ES-I3 (cell line): ENCODE measurements around the gene DPYD.

Experiments used
- H3K36me3 ChIP-seq: 2 replicates; pipeline ENCODE4 v1.6.1; 2013; ENCODE audit warnings: mild to moderate bottlenecking, low read length, control low read depth, moderate library complexity; ENCODE audit not compliant: insufficient read depth
- H3K4me1 ChIP-seq: 2 replicates; pipeline ENCODE4 v1.6.1; 2013; ENCODE audit warnings: mild to moderate bottlenecking, control low read depth, low read length; ENCODE audit not compliant: insufficient read depth
- H3K9ac ChIP-seq: 2 replicates; pipeline ENCODE4 v1.6.1; 2013; ENCODE audit warnings: low read depth, mild to moderate bottlenecking, low read length, moderate library complexity
- H3K9me3 ChIP-seq: 2 replicates; pipeline ENCODE4 v1.6.1; 2013; ENCODE audit warnings: mild to moderate bottlenecking, low read length, moderate library complexity; ENCODE audit not compliant: control insufficient read depth, insufficient read depth

DPYD gene

DNA sequence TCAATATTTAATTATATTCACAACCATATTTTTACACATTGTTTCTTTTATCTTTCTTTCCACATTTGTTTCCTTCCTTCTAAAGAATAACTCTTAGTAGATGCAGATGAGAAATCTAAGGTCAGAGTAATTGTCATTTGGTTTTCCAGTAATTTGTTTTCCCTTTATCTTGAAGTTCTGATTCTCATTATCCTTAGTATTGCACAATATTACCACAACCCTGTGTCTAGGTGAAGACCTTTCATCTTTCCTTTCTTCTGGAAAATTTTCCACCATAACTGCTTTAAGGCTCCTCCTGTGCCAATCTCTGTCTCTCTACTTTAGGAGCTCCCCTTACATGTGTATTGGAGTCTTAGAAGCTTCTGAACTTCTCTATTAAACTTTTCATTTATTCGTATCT, 209.0 kb downstream of the DPYD start:
- H3K4me1 ChIP-seq = no peaks in the 10 kb centered on the region
- no peaks in the 10 kb centered on the region for H3K9me3 ChIP-seq
- no peak overlapping the region for H3K9ac ChIP-seq
- no peaks in the 10 kb centered on the region for H3K36me3 ChIP-seq

DNA sequence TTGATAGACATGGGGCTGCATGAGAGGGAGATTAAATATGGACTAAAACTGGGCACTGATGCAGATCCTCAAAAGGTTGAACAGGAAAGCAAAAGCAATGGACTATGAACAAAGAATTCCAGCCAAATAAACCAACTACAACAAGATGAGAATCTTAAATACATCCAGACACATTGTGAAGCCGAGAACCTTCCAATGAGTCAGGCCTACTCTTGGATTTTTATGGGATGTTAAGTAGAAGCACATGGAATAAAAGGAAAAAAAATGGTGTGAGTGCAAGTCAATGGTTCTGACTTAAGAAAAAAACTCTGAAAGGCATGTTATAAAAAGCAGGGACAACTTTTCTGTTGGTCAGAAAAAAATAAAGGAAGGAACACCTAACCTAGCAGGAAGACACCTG, 227.2 kb downstream of the DPYD start:
- Histone ChIP-seq H3K9me3 (no peaks in the 10 kb centered on the region), H3K4me1 (no peaks in the 10 kb centered on the region), H3K9ac (no peak overlapping the region), H3K36me3 (no peaks in the 10 kb centered on the region)

DNA sequence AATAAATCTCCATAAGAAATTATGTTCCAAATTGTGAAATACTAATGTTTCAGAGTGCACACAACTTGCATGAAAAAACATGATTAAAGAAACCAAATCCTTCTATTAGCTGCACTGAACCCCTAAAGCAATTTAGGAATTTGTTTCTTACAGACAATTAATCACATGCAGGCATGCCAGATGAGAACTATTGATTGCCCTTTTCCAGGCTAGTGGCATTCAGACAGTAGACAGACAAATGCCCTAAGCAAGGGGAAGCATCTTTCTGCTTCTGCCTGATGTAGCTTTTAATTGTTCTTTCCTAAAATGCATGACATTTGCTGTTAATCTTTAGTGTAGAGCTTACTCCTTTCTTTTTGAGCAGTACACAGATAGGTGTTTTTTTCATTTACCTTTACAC, 229.5 kb downstream of the DPYD start:
- H3K4me1 ChIP-seq = no peaks in the 10 kb centered on the region
- no peaks in the 10 kb centered on the region for H3K9me3 ChIP-seq
- no peak overlapping the region for H3K9ac ChIP-seq
- no peaks in the 10 kb centered on the region for H3K36me3 ChIP-seq

DNA sequence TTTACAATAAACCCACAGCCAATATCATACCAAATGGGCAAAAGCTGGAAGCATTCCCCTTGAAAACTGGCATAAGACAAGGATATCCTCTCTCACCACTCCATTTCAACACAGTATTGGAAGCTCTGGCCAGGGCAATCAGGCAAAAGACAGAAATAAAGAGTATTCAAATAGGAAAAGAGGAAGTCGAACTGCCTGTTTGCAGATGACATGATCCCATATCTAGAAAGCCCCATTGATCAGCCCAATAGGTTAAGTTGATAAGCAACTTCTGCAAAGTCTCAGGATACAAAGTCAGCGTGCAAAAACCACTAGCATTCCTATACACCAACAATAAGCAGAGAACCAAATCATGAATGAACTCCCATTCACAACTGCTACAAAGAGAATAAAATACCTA, 235.5 kb downstream of the DPYD start:
- Histone ChIP-seq H3K36me3 (no peaks in the 10 kb centered on the region), H3K4me1 (peaks cover 9% of the 10 kb centered on the region), H3K9ac (no peak overlapping the region), H3K9me3 (no peaks in the 10 kb centered on the region; the same call in 1 of the 2 replicates)

DNA sequence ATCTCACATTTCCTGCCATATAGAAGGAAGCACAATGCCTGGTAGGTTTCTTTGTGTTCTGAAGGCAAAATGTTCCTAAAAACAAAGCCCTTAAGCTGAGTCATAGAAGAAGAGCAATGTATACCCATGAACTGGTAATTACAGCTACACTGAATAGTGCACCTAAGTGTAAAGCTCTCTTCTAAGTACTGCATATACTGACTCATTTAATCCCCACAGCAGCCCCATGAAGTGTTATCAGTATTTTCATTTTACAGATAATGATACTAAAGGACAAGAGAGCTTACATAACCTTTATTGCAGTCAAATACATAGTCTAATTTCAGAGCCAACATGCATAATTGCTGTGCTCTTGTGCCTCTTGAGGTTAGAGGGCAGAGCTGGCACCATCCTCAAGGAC, 239.9 kb downstream of the DPYD start:
- H3K36me3 ChIP-seq = no peaks in the 10 kb centered on the region
- no peak overlapping the region for H3K9ac ChIP-seq
- peaks cover 9% of the 10 kb centered on the region for H3K4me1 ChIP-seq
- no peaks in the 10 kb centered on the region; the same call in 1 of the 2 replicates for H3K9me3 ChIP-seq

DNA sequence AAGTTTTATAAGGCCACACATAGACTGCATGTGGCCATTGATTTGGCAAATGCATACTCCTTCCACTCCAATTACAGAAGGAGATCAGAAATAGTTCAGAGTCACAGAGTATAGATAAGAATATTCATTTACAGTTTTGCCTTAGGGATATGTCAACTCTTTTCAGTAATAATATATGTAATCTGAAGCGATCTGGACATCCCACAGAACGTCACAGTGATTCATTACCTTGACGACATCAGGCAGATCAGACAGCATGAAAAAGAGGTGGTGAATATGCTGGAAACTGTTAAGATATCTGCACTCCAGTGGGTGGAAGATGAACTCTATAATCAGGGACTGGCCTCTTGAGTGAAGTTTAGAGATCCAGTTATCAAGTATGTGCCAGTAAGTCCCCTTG, 240.4 kb downstream of the DPYD start:
- Histone ChIP-seq H3K36me3 (no peaks in the 10 kb centered on the region), H3K4me1 (peaks cover 9% of the 10 kb centered on the region), H3K9me3 (no peaks in the 10 kb centered on the region; the same call in 1 of the 2 replicates), H3K9ac (no peak overlapping the region)

DNA sequence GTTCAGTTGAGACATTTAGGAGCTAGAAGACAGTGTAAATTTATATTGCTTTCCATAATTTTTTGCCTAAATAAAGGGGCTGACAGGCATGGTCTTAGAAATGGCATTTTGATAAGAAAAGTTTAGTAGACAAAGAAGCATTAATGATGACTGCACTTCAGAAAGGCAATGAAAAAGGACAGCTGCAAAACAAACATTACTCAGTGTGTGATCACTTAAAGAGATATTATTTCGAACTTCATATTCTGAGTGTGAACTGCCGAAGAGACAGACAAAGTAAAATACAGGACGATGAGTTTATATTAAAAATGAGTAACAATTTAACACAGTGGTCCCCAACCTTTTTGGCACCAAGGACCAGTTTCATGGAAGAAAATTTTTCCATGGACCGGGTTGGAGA, 243.1 kb downstream of the DPYD start:
- Histone ChIP-seq H3K36me3 (no peaks in the 10 kb centered on the region), H3K9me3 (no peaks in the 10 kb centered on the region), H3K9ac (no peak overlapping the region), H3K4me1 (peaks cover 9% of the 10 kb centered on the region)

DNA sequence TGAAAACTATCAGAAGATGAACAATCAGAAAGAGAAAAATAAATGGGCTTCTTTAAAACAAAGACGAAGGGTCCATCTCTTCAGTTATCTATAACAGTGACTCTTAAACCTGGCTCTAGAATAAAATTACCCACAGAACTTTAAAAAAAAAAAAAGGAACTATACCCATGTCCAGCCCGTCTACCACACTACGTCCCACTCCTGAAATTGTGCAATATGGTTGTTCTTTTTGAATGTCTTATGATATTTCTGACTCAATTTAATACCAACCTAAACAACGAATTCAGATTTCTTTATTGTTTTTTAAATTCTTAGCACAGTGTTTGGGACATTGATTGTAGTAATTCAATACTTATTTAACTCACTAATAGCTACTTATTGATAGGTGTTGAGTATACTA, 246.3 kb downstream of the DPYD start:
- Histone ChIP-seq H3K9me3 (no peaks in the 10 kb centered on the region), H3K9ac (no peak overlapping the region), H3K4me1 (no peaks in the 10 kb centered on the region), H3K36me3 (no peaks in the 10 kb centered on the region)

DNA sequence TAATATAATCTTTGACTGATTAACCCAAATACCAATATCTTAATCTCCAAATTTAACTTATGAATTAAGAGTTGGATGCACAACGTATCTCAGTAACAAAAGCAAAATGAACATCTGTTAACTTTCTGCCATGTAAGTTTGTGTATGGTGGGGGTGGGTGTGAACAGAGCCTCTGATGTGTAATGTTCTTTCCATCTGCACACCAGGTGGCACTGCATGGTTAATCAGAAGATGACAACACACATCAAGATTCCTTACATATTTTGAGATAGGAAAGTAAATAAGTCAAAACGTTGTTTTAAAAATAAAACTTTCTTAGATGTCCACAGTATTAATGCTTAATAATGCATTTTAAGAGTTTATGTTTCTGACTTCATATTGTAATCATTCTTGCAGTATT, 251.9 kb downstream of the DPYD start:
- no peaks in the 10 kb centered on the region for H3K4me1 ChIP-seq
- no peak overlapping the region for H3K9ac ChIP-seq
- no peaks in the 10 kb centered on the region for H3K36me3 ChIP-seq
- H3K9me3 ChIP-seq = no peaks in the 10 kb centered on the region

DNA sequence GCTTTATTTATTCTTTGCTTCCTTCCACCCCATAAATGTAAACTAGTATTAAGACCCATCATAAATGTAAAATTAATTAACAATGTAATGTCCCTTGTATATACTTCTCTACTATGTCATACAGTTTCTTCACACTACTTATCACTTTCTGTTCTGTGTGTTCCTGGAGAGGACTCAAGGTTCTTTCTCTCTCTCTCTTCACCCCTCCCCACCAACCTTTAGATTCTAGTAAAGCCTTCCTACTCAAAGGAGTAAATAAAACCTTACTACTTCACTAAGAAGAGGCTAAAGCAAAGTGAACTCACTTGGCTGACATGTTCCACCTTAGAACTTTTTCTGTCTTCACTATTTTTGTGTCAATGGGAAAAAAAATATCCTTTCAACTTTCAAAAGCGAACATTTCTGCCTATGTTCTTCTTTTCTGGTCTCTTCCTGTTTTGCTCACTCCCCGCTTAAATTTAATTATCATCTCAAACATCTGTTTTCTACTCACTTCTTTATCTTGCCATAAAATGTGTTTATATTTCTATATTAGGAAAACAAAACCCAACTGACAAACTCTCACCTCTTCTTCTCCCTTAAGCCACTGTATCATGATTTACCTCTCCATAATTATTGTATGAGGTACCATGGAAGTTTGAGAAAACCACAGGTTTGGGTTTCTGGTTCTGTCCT, 260.3 kb downstream of the DPYD start:
- H3K9ac ChIP-seq = no peak overlapping the region
- no peaks in the 10 kb centered on the region for H3K36me3 ChIP-seq
- H3K4me1 ChIP-seq = no peaks in the 10 kb centered on the region; the same call in 1 of the 2 replicates
- H3K9me3 ChIP-seq = no peaks in the 10 kb centered on the region

DNA sequence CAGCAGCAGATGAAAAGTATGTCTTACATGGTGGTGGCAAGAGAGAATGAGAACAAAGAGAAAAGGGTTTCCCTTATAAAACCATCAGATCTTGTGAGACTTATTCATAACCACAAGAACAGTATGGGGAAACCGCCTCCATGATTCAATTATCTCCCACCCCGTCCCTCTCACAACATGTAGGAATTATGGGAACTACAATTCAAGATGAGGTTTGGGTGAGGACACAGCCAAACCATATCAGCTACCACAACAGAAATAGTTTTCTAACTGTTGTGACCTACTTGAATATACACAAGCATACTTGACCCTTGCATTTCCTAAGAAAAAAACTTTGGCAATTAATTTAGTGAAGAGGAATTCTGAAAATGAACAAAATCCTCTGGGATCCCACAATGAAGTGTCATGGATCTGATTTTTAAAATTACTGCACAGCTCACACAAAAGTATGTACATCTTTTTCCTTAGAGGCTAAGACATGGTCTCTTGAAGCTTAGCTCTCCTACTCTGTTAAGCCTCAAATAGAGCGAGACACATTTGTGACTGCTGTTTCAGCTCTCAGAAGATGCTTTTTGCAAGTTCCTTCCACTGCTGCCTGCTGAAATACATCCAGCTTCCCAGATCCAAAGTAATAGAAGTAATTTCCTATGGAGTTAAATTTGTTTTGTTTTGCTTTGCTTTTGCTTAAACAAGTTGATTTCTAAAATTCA, 265.8 kb downstream of the DPYD start:
- Histone ChIP-seq H3K36me3 (no peaks in the 10 kb centered on the region), H3K9me3 (no peaks in the 10 kb centered on the region), H3K9ac (no peak overlapping the region), H3K4me1 (no peaks in the 10 kb centered on the region; the same call in 1 of the 2 replicates)

DNA sequence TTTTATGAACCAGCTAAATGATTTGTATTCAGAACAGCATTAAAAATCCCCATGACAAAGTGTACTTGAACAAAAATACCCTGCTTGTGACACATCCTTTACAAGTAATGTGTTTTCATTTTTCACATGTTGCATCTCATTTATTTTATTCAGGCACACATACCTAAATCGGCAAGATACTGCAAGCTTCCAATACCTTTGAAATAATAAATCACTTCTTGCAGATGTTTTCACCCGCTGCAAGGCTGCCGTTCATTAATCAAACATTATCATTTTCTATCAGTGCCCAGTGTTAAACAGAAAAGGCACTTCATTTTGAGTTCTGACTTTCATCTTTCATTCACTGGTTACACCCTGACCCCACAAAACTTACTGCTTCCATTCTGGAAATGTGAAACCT, 269.6 kb downstream of the DPYD start:
- Histone ChIP-seq H3K36me3 (no peaks in the 10 kb centered on the region), H3K9me3 (peaks cover 3% of the 10 kb centered on the region; the same call in 1 of the 2 replicates), H3K9ac (no peak overlapping the region), H3K4me1 (no peaks in the 10 kb centered on the region)

DNA sequence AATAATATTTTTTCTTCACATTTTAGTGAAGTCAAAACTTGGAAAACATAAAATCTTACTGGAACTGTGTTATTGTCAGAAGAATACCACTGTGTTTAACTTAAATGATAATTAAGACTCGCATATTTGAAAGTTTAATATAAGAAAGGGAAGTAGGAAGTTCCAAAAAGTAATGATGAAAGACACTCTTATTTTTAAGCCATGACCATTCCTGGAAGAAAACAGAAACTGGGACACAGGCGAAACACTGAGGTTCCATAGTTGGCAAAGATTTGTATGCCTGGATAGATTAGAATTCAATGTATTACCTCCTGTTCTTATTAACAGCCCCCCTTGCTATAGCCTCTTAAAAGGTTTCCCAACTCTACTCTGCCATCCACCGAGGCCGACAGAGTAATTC, 271.2 kb downstream of the DPYD start:
- peaks cover 3% of the 10 kb centered on the region; the same call in 1 of the 2 replicates for H3K9me3 ChIP-seq
- no peak overlapping the region for H3K9ac ChIP-seq
- no peaks in the 10 kb centered on the region for H3K4me1 ChIP-seq
- H3K36me3 ChIP-seq = no peaks in the 10 kb centered on the region

DNA sequence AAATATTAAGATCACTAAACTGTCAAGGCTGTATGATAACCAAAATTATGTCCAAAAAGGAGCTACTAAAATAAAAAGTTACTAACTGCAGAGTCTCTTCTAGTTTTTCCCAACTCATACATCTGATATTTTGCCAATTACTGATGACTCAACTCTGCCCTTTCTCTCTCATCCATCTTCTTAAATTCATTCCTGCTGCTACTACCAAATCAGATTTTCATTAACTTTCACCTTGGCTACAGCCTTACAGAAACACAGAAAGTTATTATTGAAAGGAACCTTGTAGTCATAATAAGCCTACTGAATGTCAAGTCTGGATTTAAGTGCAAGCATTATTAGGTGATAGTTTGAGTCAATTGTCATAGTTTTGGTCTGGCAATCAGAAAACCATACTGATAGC, 273.1 kb downstream of the DPYD start:
- H3K4me1 ChIP-seq = no peaks in the 10 kb centered on the region
- H3K9ac ChIP-seq = no peak overlapping the region
- no peaks in the 10 kb centered on the region for H3K36me3 ChIP-seq
- peaks cover 3% of the 10 kb centered on the region; the same call in 1 of the 2 replicates for H3K9me3 ChIP-seq

DNA sequence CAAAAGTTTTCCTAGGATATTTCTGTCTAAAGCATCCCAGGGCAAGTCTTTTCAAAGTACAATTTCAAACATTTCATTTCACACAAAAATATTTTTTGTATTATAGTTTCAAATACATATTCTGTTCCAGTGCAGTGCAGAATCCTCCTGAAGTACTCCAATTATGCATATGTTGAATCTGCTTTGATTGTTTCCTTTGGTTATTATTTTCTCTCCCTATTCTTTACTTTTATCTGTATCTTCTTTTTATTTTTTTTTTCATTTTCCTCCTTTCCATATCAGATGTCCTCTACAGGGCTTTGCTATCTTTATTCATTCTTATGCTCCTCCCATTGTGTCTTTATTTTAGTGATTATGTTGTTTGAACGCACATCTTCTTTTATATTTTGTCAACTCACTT, 274.8 kb downstream of the DPYD start:
- Histone ChIP-seq H3K4me1 (no peaks in the 10 kb centered on the region), H3K9me3 (peaks cover 3% of the 10 kb centered on the region; the same call in 1 of the 2 replicates), H3K9ac (no peak overlapping the region), H3K36me3 (no peaks in the 10 kb centered on the region)
